ENCODE measurements around the gene FOXC2. TPM values are rescaled to one million over a fixed set of nuclear protein-coding genes. Genes with fewer than 3 reads are reported as not detected.

FOXC2 gene
- polyA plus RNA-seq, 1 donor (not counting 4 experiments of a cell fraction or from before 2014, with no cell fraction given): not detected

GRCh38 chr16:86530251-86531190 lies 36.1 kb upstream of the FOXC2 start:
- no peaks in the 10 kb centered on the region for H3K4me1 ChIP-seq (ENCODE audit: control insufficient read depth, extremely low read depth, insufficient read depth, low read length)
- H4K20me1 ChIP-seq (ENCODE audit: control insufficient read depth, extremely low read depth, insufficient read depth, low read length): no peaks in the 10 kb centered on the region
- no peaks in the 10 kb centered on the region for H3K79me2 ChIP-seq (ENCODE audit: control insufficient read depth, insufficient read depth, low read length)
- H3K9ac ChIP-seq (ENCODE audit: control insufficient read depth, extremely low read depth, insufficient read depth, low read length): no peak overlapping the region
- H3K36me3 ChIP-seq (ENCODE audit: control insufficient read depth in 2 of 2, extremely low read depth in 1 of 2, insufficient read depth in 2 of 2, low read length in 2 of 2): peaks cover 0 to 12% of the 10 kb centered on the region in 2 experiments
- H3K9me3 ChIP-seq (ENCODE audit: control insufficient read depth, low read depth, low read length): peaks cover 4% of the 10 kb centered on the region
- no peak for DNase-seq (ENCODE audit: low read depth, low spot score)
- no peak overlapping the region for H3K4me3 ChIP-seq (ENCODE audit: control insufficient read depth in 2 of 3, extremely low read depth in 1 of 3, insufficient read depth in 2 of 3, low read depth in 1 of 3, low read length in 3 of 3)
- no peak for TF ChIP-seq EZH2 (IDR thresholded peaks at IDR 0.05; ENCODE audit: low read length)
- TF ChIP-seq, protein P1, sequence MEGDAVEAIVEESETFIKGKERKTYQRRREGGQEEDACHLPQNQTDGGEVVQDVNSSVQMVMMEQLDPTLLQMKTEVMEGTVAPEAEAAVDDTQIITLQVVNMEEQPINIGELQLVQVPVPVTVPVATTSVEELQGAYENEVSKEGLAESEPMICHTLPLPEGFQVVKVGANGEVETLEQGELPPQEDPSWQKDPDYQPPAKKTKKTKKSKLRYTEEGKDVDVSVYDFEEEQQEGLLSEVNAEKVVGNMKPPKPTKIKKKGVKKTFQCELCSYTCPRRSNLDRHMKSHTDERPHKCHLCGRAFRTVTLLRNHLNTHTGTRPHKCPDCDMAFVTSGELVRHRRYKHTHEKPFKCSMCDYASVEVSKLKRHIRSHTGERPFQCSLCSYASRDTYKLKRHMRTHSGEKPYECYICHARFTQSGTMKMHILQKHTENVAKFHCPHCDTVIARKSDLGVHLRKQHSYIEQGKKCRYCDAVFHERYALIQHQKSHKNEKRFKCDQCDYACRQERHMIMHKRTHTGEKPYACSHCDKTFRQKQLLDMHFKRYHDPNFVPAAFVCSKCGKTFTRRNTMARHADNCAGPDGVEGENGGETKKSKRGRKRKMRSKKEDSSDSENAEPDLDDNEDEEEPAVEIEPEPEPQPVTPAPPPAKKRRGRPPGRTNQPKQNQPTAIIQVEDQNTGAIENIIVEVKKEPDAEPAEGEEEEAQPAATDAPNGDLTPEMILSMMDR (optimal IDR thresholded peaks at IDR 0.05 in 1 of 3, IDR thresholded peaks at IDR 0.05 in 1 of 3, conservative IDR thresholded peaks at IDR 0.05 in 1 of 3; ENCODE audit: extremely low read depth in 1 of 3, insufficient read depth in 2 of 3, low read length in 3 of 3): no peak
- no peaks in the 10 kb centered on the region for H3K27me3 ChIP-seq (ENCODE audit: control insufficient read depth, extremely low read depth, insufficient read depth, low read length)
- H3K27ac ChIP-seq (ENCODE audit: control insufficient read depth, insufficient read depth, low read length): no peak overlapping the region
- no peak overlapping the region for H2AFZ ChIP-seq (ENCODE audit: control insufficient read depth, low read length)
- H3K4me2 ChIP-seq (ENCODE audit: control insufficient read depth, extremely low read depth, insufficient read depth, low read depth, low read length): no peak overlapping the region
- no peaks in the 10 kb centered on the region for H3K9me1 ChIP-seq (ENCODE audit: control insufficient read depth, extremely low read depth, insufficient read depth, low read length)
- no peak for FAIRE-seq
- dilution Hi-C loops (cut with MboI; ENCODE audit: extremely low pct_ligation_motif_present, low sequenced_read_pairs): no loop called here

- Histone ChIP-seq H3K36me3 (ENCODE audit: control insufficient read depth in 2 of 2, extremely low read depth in 1 of 2, insufficient read depth in 2 of 2, low read length in 2 of 2) (peaks cover 0 to 12% of the 10 kb centered on the region in 2 experiments), H3K27me3 (ENCODE audit: control insufficient read depth, extremely low read depth, insufficient read depth, low read length) (no peaks in the 10 kb centered on the region), H3K9me1 (ENCODE audit: control insufficient read depth, extremely low read depth, insufficient read depth, low read length) (no peaks in the 10 kb centered on the region), H3K9ac (ENCODE audit: control insufficient read depth, extremely low read depth, insufficient read depth, low read length) (no peak overlapping the region), H3K4me3 (ENCODE audit: control insufficient read depth in 2 of 3, extremely low read depth in 1 of 3, insufficient read depth in 2 of 3, low read depth in 1 of 3, low read length in 3 of 3) (no peak overlapping the region), H3K79me2 (ENCODE audit: control insufficient read depth, insufficient read depth, low read length) (no peaks in the 10 kb centered on the region), H3K27ac (ENCODE audit: control insufficient read depth, insufficient read depth, low read length) (no peak overlapping the region), H2AFZ (ENCODE audit: control insufficient read depth, low read length) (no peak overlapping the region), H4K20me1 (ENCODE audit: control insufficient read depth, extremely low read depth, insufficient read depth, low read length) (no peaks in the 10 kb centered on the region), H3K9me3 (ENCODE audit: control insufficient read depth, low read depth, low read length) (peaks cover 4% of the 10 kb centered on the region), H3K4me1 (ENCODE audit: control insufficient read depth, extremely low read depth, insufficient read depth, low read length) (no peaks in the 10 kb centered on the region), H3K4me2 (ENCODE audit: control insufficient read depth, extremely low read depth, insufficient read depth, low read depth, low read length) (no peak overlapping the region)
- no peak for DNase-seq (ENCODE audit: low read depth, low spot score)
- no peak for FAIRE-seq
- dilution Hi-C loops (cut with MboI; ENCODE audit: extremely low pct_ligation_motif_present, low sequenced_read_pairs): no loop called here
- TF ChIP-seq, protein P1 (optimal IDR thresholded peaks at IDR 0.05 in 1 of 3, IDR thresholded peaks at IDR 0.05 in 1 of 3, conservative IDR thresholded peaks at IDR 0.05 in 1 of 3; ENCODE audit: extremely low read depth in 1 of 3, insufficient read depth in 2 of 3, low read length in 3 of 3): no peak
- no peak for TF ChIP-seq EZH2 (IDR thresholded peaks at IDR 0.05; ENCODE audit: low read length)
Observed at GRCh38 chr16:86531191-86531545, 35.5 kb upstream of the FOXC2 start.
